HAP-1 (cell line): ENCODE results near the gene HSD17B8.
A peak's percentile ranks its signal among the peaks of the same experiment; 100 is the strongest.
"Not testable (repeated sequence)": the region's sequence is repeated elsewhere in the genome, so short reads cannot be mapped to it uniquely, and the experiment has no call there.

Experiments used
- DNase-seq, 2 experiments: peaks; one replicate each; pipeline ENCODE4 v3.0.0-alpha.2; 2016 to 2020; ENCODE audit warnings: low spot score in 2 of 2
- H3K27me3 ChIP-seq: fragments of 250-450 bp; sonication (Bioruptor Pico); 2 replicates; pipeline ENCODE4 v1.5.1; 2020; ENCODE audit warnings: low read depth, mild to moderate bottlenecking, moderate library complexity
- H3K36me3 ChIP-seq: fragments of 250-450 bp; sonication (Bioruptor Pico); replicated peaks from 2 replicates; pipeline ENCODE4 v1.5.1; 2020; ENCODE audit warnings: mild to moderate bottlenecking
- H3K4me1 ChIP-seq: fragments of 250-450 bp; sonication (Bioruptor Pico); 2 replicates; pipeline ENCODE4 v1.5.1; 2020; ENCODE audit warnings: mild to moderate bottlenecking
- H3K4me3 ChIP-seq: fragments of 250-450 bp; sonication (Bioruptor Pico); 2 replicates; pipeline ENCODE4 v1.5.1; 2020; ENCODE audit warnings: mild to moderate bottlenecking, moderate library complexity
- H3K9me3 ChIP-seq: fragments of 250-450 bp; sonication (Bioruptor Pico); 2 replicates; pipeline ENCODE4 v1.5.1; 2020; ENCODE audit warnings: mild to moderate bottlenecking, moderate library complexity
- in situ Hi-C: fragments of 300-500 bp; cut with MboI; formaldehyde crosslinking; loops from 3 replicates; pipeline ENCODE4 v1.14.3; 2020; ENCODE audit warnings: low sequenced_read_pairs, inconsistent platforms, mixed read lengths

The HSD17B8 gene

DNA sequence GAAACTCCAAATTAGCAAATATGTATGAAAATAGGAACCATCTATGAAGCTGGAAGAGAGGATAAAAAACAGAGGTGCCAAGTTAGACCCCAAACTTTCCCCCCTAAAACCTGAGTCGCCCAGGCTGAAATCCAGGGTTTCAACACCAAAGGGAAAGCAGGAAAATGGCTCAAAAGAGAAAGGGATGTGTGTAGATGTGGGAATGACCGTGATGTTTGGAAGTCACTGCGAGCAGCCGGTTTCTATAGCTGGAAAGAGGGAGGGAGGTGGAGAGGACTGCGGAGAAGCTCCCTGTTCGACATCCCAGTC is 8.4 kb downstream of the HSD17B8 start:
- H3K27me3 ChIP-seq, result no peaks in the 10 kb centered on the region

DNA sequence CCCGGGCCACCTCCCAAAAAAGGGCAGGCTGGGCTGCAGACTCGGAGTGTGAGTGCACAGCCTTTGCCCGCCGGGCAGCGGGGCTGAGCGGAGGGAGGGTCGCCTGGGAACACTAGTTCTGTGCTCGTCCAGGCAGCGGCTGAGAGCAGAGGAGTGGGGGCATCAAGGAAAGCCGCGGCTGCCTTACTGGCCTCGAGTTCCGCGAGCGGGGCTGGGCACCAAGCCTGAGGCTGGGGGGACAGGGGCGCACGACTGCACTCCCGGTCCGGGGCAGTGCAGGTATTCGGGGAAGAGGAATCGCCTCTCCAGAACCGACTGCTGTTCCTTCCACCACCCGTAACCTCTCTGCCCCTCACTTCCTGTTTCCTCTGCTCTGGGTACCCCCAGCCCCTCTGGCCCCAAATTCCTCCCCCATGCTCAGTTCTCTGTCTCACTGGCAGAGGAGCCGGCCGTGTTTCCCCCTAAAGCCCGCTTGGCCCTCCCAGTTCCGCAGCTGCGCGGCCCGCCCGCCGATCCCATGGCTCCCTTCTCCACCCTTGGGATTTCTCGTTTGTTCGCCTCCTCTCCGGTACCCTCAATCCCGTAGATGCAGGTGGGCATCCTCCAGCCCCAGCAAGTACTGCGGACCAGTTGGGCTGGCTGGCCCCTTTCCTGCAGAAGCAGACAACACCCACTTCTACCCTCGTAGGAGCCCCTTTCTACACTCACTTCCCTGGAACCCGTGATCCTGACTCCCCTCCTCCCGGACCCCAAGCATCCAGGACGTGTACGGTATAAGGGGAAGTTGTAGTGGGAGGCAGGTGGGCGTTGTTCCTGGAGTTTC is 8.9 kb downstream of the HSD17B8 start:
- in situ Hi-C loops, result no loop called here
- no peaks in the 10 kb centered on the region for H3K9me3 ChIP-seq
- H3K36me3 ChIP-seq, result peaks cover 26% of the 10 kb centered on the region
- peaks cover 18% of the 10 kb centered on the region for H3K4me1 ChIP-seq
- no peaks in the 10 kb centered on the region for H3K27me3 ChIP-seq
- peak in 1 of 2 experiments; percentile 48 for DNase-seq
- peak overlapping the region; percentile 24 for H3K4me3 ChIP-seq

More for the DNA sequence above, 8.4 kb downstream of the HSD17B8 start:
- H3K36me3 ChIP-seq, result peaks cover 26% of the 10 kb centered on the region
- in situ Hi-C loops, result no loop called here
- peaks cover 18% of the 10 kb centered on the region for H3K4me1 ChIP-seq
- no peaks in the 10 kb centered on the region for H3K9me3 ChIP-seq
- peak overlapping the region; percentile 24 for H3K4me3 ChIP-seq
- DNase-seq, result no peak

DNA sequence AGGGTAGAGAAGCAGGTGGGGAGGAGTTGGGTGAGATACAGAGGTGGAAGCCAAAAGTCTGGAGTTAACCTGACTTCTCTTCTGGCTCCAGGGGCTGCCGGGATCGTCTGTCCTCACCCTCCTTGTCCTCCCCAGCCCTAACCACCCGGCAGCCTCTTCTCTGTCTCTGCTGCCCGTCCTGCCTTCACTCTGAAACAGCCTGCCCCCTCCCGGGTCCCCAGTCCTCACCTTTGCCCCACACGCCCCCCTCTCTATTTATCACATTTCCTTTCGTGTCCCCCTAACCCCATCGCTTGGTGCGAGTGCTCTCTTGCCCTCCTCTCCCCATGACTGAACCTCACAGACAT is 9.5 kb downstream of the HSD17B8 start:
- Histone ChIP-seq H3K4me3 (no peak overlapping the region), H3K36me3 (peaks cover 24% of the 10 kb centered on the region), H3K4me1 (peaks cover 16% of the 10 kb centered on the region), H3K27me3 (no peaks in the 10 kb centered on the region), H3K9me3 (no peaks in the 10 kb centered on the region)
- in situ Hi-C loops, result no loop called here
- DNase-seq, result no peak

DNA sequence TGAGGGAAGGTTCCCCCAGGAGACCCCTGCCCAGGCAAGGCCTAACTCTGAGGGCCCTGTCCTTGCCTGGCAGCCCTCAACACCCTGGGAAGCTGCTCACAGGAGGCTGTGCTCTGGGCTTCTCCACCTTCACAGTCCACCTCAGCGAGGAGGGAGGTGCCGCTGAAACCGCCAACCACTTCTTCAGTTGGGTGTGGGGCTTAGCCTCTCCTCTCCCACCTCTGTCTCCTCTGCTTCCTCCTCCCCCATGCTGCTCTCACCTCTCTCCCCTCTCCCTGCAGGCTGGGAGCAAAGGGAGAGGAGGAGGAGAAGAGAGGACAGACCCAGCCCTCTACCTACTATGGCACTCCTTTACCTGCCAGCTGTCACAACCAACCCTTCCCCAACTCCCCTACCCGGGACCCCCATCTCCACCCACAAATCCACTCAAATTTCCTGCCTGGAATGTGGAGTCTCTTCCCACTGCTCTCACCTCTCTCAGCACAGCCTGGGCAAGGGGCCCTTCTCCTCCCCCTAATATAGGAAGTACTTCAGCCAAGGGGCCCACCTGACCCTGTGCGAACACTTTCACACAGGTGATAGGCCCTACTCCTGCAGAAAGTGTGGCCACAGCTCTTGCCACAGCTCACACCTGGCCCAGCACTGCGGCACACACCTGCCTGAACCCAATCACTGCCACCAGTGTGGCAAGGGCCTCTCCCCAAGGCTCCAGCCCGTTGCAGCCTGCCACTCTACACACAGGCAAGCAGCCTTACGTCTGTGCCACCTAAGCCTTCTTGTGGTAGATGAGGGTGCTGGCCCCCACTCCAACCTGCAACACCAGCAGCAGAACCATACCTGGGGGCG is 11.0 kb downstream of the HSD17B8 start:
- Histone ChIP-seq H3K4me3 (no peak overlapping the region), H3K9me3 (no peaks in the 10 kb centered on the region), H3K4me1 (peaks cover 13% of the 10 kb centered on the region), H3K36me3 (peaks cover 11% of the 10 kb centered on the region), H3K27me3 (no peaks in the 10 kb centered on the region)
- no peak for DNase-seq
- in situ Hi-C loops, result no loop called here

DNA sequence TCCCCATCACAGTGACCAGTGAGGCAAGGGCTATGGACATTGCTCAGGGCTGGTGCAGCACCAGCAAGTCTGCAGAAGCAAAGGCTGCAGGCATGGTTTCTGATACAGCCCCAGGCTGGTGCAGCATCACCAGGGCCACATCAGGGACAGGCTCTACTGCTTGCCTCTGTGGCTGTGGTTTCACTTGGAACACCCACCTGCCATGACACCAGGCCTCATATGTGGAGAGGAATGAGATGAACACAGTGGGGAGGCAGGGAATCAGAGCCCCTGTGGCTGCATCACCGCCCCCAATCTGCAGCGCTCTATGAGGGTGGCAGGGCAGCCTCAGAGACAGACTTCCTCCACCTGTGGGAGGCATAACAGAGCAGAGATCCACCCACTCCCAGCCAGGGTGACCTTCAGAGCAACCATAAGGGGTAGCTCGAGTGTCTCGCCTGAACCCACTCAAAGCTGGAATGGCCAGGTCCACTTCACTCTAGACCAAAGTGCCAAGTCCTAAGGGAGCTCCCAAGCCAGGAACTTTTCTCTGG is 11.7 kb downstream of the HSD17B8 start:
- peaks cover 13% of the 10 kb centered on the region for H3K4me1 ChIP-seq
- no peaks in the 10 kb centered on the region for H3K9me3 ChIP-seq
- in situ Hi-C loops, result no loop called here
- DNase-seq, result no peak
- H3K4me3 ChIP-seq, result no peak overlapping the region
- peaks cover 6% of the 10 kb centered on the region; the same call in 1 of the 2 replicates for H3K36me3 ChIP-seq
- H3K27me3 ChIP-seq, result no peaks in the 10 kb centered on the region

DNA sequence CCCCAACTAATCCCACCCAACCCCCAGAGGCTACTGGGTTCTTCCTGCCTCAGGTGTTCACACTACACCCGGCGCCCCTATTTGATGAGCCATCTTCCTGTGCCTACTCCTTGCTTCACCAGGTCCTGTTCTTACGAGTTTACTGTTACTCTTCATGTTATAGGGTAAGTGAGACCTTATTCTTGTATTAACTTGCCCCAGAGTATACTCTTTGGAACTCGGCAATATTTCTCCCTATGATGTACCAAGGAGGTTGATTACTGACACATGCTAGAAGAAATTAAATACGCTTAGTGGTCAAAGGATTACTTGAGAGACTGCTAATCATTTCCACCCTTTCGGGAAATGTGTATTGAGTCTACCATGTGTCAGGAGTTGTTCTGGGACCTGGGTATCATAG is 12.8 kb downstream of the HSD17B8 start:
- DNase-seq, result no peak
- Histone ChIP-seq H3K4me3 (no peak overlapping the region), H3K4me1 (peaks cover 13% of the 10 kb centered on the region), H3K27me3 (no peaks in the 10 kb centered on the region), H3K9me3 (no peaks in the 10 kb centered on the region), H3K36me3 (peaks cover 5% of the 10 kb centered on the region; the same call in 1 of the 2 replicates)
- in situ Hi-C loops, result no loop called here

DNA sequence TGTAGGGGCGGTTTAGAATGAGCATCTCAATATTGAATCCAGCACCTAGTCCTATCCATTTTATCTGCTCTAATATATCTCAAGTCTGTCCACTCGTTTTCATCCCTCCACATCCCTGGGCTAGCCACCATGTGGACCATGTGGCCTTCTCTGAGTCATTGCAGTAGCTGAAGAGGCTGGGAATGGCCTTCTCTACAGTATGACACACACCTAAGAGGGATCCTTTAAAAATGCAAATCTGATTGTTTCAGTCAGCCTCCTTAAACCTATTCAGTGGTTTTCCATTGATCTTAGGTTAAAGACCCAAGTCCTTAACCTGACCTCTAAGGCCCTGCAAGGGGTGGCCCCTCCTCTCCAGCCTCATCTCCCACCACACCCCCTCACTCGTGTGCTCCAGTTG is 13.2 kb downstream of the HSD17B8 start:
- Histone ChIP-seq H3K4me3 (no peak overlapping the region), H3K9me3 (no peaks in the 10 kb centered on the region), H3K27me3 (no peaks in the 10 kb centered on the region), H3K36me3 (peaks cover under 1% of the 10 kb centered on the region; the same call in 1 of the 2 replicates), H3K4me1 (peaks cover 12% of the 10 kb centered on the region)
- no peak for DNase-seq
- in situ Hi-C loops, result no loop called here

DNA sequence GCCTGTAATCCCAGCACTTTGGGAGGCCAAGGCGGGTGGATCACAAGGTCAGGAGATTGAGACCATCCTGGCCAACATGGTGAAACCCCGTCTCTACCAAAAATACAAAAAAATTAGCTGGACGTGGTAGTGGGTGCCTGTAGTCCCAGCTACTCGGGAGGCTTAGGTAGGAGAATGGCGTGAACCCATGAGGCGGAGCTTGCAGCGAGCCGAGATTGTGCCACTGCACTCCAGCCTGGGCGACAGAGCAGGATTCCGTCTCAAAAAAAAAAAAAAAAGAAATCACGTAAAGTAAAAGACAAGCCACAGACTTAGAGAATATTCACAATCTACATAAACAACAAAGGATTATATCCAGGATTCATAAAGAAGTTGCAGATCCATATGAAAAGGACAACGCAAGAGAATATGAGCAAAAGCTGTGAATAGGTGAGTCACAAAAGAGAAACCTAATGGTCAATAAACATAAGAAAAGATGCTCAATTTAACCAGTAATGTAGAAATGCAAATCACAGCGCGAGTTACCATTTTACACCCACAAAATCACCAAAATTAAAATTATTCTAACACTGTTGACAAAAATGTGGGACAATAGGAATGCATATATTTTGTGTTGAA is 22.2 kb downstream of the HSD17B8 start:
- H3K36me3 ChIP-seq, H3K27me3 ChIP-seq, H3K9me3 ChIP-seq, H3K4me3 ChIP-seq, in situ Hi-C loops: not testable (repeated sequence)
- H3K4me1 ChIP-seq, result peaks cover 16% of the 10 kb centered on the region
- peak; percentile 65 to 99 for DNase-seq

DNA sequence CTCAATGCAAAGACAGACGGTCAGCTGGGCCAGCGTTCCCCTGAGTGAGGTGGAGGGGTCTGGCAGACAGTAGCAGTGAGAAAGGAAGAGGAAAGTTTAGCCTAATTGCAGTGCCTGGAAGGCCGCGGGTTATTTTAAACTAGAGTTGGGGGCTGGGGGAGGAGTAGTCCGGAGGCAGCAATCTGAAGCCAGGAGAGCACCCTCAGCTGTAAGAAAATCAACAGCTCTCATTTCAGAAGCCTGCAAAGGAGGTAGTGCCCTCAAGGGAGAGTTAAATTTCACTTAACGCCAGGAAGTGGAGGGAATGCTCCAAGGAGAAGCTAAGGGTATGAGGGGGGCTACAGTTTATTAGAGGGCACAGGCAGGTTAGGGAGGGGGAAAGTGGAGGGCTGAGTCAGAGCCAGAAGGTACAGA is 30.8 kb downstream of the HSD17B8 start:
- in situ Hi-C loops, result no loop called here
- no peaks in the 10 kb centered on the region for H3K4me1 ChIP-seq
- H3K27me3 ChIP-seq, result no peaks in the 10 kb centered on the region
- H3K36me3 ChIP-seq, result no peaks in the 10 kb centered on the region
- DNase-seq, result no peak
- H3K9me3 ChIP-seq, result no peaks in the 10 kb centered on the region
- H3K4me3 ChIP-seq, result no peak overlapping the region

DNA sequence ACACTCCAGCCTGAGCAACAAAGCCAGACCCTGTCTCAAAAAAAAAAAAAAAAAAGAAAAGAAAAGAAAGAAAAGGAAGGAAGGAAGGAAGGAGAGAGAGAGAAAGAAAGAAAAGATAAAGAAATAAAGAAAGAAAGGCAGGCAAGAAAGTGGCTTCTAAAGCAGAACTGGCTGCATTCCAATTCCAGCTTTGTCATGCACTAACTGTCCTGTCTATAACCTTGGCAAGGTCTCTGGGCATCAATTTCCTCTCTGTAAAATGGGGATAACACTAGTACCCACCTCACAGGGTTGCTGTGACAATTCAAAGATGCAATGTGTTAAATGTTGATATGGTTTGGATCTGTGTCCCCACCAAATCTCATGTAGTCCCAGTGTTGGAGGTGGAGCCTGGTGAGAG is 31.9 kb downstream of the HSD17B8 start:
- in situ Hi-C loops, result no loop called here
- H3K4me3 ChIP-seq, result no peak overlapping the region
- H3K4me1 ChIP-seq, result no peaks in the 10 kb centered on the region
- H3K9me3 ChIP-seq, result no peaks in the 10 kb centered on the region
- no peaks in the 10 kb centered on the region for H3K36me3 ChIP-seq
- H3K27me3 ChIP-seq, result no peaks in the 10 kb centered on the region
- no peak for DNase-seq

DNA sequence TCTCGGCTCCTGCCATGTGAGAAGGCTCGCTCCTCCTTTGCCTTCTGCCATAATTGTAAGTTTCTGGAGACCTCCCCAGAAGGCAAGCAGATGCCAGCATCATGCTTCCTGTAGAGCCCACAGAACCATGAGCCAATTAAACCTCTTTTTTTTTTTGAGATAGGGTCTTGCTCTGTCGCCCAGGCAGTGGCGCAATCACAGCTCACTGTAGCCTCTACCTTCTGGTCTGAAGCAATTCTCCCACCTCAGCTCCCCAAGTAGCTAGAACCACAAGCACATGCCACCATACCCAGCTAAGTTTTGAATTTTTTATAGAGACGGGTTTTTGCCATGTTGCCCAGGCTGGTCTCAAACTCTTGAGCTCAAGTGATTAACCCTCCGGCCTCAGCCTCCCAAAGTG is 32.4 kb downstream of the HSD17B8 start:
- H3K4me3 ChIP-seq, result no peak overlapping the region
- H3K27me3 ChIP-seq, result no peaks in the 10 kb centered on the region
- H3K4me1 ChIP-seq, result no peaks in the 10 kb centered on the region
- H3K9me3 ChIP-seq, result no peaks in the 10 kb centered on the region
- in situ Hi-C loops, result no loop called here
- no peaks in the 10 kb centered on the region for H3K36me3 ChIP-seq
- no peak for DNase-seq

DNA sequence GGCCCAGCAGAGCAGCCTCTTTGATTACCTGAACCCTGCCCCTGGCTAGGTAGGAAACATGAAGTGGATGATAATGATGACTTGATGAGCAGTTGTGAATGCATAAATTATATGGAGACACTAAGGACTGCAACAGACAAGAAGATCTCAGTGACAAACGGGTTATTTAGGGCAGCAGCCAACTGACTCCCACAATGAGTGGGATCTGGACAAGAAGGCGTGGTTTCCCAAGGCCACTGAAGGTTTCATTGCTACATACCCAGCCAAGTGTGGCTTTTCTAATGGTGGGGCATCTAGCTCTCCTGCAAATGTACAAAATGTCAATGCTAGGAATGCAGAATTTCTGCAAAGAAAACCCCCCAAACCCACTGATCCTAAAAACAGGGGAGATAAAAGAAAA is 33.3 kb downstream of the HSD17B8 start:
- in situ Hi-C loops, result no loop called here
- H3K4me1 ChIP-seq, result no peaks in the 10 kb centered on the region
- H3K27me3 ChIP-seq, result no peaks in the 10 kb centered on the region
- no peak for DNase-seq
- H3K9me3 ChIP-seq, result no peaks in the 10 kb centered on the region
- no peak overlapping the region for H3K4me3 ChIP-seq
- H3K36me3 ChIP-seq, result no peaks in the 10 kb centered on the region

DNA sequence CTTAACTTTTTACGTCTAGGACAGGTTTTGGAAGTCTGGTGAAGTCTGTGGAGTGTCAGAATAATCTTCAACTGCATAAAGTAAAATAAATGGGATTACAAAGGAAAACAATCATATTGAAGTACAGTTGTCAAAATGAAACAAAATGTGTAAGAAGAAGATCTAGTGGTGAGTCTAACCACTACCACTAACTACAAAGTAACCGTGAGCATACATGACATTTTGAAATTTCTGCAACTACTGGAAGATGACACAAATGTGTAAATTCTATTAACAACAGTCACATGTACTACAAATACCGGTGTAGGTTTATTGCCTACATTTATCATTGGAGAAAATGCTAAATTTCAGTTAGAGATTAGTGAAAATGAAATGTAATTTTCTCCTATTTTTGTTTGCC is 37.5 kb downstream of the HSD17B8 start:
- H3K4me1 ChIP-seq, result no peaks in the 10 kb centered on the region
- no peaks in the 10 kb centered on the region for H3K27me3 ChIP-seq
- no peaks in the 10 kb centered on the region for H3K9me3 ChIP-seq
- H3K4me3 ChIP-seq, result no peak overlapping the region
- in situ Hi-C loops, result loop anchor here (10.0 kb wide), 1 partner anchor 227 kb away; no protein-coding TSS in a partner anchor
- no peaks in the 10 kb centered on the region for H3K36me3 ChIP-seq
- DNase-seq, result no peak

DNA sequence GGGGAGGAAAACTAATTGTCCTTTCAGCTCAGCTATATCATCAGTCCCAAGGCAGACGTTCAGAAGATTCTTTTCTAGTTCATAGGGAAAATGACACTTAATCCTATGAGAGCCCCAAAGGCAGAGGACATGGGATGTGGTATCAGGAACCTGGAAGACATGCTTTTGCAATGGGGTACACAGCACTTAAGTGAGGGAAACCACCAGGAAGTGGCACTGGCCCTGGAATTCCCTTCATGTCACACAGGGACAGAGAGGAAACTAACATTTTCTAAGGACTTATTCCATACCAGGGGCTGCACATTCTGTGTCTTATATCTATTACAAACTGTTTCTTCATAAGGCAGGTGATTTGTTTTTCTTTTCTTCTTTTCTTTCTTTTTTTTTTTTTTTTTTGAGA is 39.0 kb downstream of the HSD17B8 start:
- Histone ChIP-seq H3K9me3 (no peaks in the 10 kb centered on the region), H3K36me3 (no peaks in the 10 kb centered on the region), H3K4me1 (peaks cover 5% of the 10 kb centered on the region), H3K4me3 (no peak overlapping the region), H3K27me3 (no peaks in the 10 kb centered on the region)
- no peak for DNase-seq
- in situ Hi-C loops, result loop anchor here (10.0 kb wide), 1 partner anchor 229 kb away; no protein-coding TSS in a partner anchor
